GM21576 (cell line): ENCODE measurements around the gene PKP3.
"Not testable (repeated sequence)": the region's sequence is repeated elsewhere in the genome, so short reads cannot be mapped to it uniquely, and the experiment has no call there.

ENCODE experiments used
- ATAC-seq: cut with Tn5 transposase; IDR thresholded peaks from one replicate; pipeline ENCODE4 v1.9.1; 2021; ENCODE audit warnings: mild to moderate bottlenecking, moderate library complexity; ENCODE audit not compliant: unreplicated experiment

PKP3 gene

DNA sequence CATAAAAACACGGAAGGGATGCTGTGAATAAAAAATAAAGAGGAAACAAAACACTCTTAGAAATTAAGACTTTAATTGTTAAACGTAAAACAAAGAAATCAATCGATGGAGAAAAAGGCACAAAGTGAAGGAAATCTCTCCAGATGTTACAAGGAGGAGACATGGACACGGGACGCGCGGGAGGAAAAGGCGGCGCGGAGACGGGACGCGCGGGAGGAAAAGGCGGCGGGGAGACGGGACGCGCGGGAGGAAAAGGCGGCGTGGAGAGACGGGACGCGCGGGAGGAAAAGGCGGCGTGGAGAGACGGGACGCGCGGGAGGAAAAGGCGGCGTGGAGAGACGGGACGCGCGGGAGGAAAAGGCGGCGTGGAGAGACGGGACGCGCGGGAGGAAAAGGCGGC is 30.8 kb downstream of the PKP3 start:
- ATAC-seq: not testable (repeated sequence)

DNA sequence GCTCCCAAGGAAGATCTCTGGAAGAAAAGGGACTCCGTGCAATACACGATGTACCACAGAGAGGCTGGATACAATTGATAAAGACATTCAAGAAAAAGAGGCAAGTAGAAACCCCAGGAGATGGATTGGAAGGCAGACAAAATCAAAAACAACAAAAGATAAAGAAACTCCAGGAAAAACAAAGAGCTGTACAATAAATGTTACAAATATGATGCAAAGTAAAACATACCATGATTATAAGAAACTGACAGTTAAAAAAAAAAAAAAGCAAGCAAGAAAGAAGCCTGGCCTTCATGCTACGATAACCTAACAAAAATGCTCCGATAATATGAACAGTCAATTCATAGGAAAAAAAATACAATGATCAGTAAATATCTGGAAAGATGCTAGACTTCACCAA is 31.3 kb downstream of the PKP3 start:
- ATAC-seq: no peak

DNA sequence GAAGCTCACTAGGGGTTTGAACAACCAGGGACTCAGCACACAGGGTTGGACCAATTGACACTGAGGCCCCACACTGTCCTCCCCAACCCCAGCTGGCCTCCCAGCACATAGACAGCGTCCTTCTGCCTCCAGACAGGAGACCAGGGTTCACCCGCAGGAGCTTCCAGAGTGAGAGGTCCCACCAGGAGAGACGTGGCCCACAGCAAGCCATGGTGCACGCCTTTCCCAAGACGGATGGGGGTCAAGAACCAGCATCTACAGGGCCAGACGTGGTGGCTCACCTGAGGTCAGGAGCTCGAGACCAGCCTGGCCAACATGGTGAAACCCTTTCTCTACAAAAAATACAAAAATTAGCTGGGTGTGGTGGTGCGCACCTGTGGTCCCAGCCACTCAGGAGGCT is 32.8 kb downstream of the PKP3 start:
- no peak for ATAC-seq

DNA sequence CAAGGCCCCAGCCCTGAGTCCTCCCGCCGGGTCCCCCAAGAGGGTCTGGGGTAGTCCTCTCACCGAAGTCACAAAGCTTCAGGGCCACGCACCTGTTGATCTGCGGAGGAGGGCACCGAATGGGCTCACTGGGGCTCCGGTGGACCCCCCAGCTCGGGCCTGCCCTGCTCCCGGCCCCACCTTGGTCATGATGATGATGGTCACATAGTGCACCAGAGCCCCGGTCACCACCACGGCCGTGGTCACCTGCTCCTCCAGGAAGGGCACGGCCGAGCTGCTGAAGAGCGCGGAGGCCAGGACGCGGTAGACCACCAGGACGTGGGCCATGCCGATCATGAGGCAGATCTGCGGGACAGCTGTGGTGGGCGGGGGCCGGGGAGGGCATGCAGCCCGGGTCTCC is 34.3 kb downstream of the PKP3 start:
- no peak for ATAC-seq

DNA sequence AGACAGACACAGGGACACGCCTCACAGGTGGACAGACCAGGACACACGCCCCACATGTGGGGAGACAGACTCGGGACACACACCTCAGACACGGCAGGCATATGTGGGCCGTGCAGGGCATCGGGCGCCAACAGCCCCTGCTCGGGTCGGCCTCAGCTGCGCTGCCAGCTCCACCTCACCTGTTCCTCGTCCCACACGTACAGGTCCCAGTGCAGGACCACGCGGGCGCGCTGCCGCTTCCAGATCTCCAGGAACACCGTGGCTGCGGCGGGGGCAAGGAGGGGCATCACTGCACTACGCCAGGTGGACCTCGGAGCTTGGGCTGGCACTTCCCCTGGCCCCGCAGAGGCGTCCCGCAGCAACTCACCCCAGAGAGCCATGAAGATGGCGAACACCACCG is 35.4 kb downstream of the PKP3 start:
- no peak for ATAC-seq

DNA sequence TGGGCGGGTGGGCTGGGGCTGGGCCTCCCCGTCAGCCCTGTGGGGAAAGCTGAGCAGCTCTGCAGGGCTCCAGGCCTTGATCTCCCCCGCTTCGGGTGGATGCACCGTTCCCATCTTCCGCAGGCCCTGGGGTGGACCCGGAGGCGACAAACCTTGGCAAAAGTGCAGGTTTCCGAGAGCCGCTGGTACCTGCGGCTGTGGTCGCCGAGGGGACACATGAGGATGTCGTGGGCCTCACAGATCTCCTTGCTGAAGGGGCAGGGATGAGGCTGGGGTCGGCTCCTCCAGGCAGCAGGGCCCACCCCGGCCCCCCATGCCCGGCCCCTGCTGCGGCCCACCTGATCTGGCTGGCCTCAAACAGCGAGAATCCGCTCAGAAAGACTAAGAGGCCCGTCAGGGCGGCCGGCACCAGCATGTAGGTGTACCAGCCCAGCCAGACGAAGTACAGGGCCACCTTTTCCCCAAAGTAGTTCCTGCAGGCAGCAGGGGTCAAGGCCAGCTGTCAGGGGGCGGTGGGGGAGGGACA is 36.0 kb downstream of the PKP3 start:
- no peak for ATAC-seq

DNA sequence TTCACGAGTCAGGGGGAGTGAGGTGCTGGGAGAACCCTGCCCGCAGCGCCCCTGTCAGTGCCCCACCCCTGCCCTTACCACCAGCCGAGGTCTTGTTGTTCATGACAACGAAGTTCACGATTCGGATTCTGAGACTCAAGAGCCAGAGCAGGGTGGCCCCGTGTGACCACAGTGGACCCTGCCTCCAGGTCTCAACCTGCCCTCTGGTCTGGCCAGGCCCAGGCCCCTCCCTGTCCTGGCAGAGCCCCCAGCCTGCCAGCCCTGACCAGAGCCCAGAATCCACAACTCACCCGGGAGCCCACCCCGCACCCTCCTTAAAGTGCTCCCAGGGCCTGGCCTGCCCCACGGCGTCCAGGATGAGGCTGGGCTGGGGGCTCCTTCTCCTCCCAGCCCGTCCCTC is 37.9 kb downstream of the PKP3 start:
- ATAC-seq: no peak

DNA sequence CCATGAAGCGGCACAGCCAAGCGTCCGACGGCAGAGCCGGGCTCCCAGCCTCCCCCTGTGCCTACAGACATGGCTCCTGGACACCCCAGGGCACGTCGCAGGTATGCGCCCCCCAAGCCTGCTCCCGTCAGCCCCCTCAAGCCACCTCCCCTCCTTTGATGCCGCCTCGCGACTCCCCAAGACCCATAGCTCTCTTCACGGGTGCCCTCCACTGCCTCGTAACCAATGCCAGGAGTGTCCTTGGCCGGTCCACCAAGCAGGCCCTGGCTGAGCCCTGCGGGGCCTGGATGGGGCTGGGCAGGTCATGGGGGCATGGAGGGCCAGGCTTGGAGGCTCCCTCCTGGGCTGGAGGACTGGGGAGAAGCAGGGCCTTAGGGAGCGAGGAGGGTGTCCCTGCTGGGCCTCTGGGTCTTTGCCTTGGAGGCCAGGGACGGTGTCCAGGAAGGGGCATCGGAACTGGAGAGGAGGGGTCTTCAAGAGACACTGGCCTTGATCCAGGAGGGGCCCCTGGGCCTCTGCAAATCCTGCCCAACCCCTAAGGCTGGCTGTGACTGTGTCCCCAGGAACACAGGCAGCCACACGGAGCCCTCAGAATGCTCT is 38.6 kb downstream of the PKP3 start:
- no peak for ATAC-seq

DNA sequence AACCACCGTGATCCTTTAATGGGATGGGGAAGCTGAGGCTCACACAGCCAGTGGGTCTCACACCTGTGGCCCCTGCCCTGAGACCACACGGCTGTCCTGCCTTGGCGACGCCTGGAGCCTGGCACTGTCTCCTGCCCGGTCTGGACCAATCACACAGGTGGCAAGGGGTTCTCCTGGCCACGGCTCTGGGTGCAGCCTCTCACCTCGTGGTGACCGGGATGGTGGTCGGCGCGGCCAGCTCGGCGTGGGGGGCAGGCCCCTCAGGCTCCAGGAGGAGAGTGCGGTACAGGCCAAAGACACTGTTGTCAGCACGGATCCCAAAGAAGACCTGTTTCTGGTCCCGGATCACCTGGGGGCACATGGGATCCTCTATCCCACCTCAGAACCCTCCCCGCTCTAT is 39.1 kb downstream of the PKP3 start:
- ATAC-seq: no peak

DNA sequence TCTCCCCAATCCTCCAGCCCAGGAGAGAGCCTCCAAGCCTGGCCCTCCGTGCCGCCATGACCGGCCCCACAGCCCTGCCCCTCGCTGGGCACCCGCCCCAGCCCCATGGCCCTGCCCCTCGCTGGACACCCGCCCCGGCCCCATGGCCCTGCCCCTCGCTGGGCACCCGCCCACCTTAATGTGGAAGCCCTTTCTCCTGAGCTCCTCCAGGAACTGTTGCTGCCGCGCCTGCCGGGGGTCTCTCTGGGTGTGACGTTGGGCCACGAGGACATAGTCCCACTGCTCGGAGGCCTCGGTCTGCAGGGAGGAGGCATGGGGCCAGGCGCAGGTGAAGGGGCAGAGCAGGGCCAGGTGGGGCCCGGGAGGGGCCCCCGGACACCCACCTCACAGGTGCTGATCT is 39.6 kb downstream of the PKP3 start:
- no peak for ATAC-seq

DNA sequence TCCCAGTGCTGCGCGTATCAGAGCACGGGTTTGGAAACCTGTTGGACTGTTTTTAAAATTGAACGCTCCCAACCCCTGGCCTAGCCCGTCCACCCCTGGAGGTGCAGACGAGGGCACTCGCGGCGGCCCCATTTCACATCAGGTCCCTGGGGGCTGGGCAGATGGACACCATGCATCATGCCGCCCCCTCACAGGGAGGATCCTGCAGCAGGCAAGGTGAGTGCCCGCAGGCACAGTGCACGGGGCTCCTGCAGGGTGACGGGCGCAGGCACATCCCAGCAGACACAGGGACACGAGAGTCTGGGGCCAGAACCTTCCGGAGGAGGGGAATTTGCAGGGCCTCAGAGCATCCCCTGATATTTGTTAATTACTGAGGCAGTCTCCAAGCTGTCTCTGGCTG is 40.5 kb downstream of the PKP3 start:
- no peak for ATAC-seq

DNA sequence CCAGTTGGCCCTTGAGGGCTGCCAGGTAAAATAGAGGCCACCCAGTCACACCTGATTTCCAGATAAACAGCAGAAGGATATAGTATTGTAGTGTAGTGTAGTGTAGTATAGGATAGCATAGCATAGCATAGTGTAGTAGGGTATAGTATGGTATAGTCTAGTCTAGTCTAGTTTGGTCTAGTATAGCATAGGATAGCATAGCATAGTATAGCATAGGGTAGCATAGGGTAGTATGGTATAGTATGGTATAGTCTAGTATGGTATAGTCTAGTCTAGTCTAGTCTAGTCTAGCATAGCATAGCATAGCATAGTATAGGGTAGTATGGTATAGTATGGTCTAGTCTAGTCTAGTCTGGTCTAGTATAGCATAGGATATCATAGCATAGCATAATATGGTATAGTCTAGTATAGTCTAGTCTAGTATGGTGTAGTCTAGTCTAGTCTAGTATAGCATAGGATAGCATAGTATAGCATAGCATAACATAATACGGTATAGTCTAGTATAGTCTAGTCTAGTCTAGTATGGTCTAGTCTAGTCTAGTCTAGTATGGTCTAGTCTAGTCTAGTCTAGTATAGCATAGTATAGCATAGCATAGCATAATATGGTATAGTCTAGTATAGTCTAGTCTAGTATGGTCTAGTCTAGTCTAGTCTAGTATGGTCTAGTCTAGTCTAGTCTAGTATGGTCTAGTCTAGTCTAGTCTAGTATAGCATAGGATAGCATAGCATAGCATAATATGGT is 41.2 kb downstream of the PKP3 start:
- ATAC-seq: not testable (repeated sequence)

DNA sequence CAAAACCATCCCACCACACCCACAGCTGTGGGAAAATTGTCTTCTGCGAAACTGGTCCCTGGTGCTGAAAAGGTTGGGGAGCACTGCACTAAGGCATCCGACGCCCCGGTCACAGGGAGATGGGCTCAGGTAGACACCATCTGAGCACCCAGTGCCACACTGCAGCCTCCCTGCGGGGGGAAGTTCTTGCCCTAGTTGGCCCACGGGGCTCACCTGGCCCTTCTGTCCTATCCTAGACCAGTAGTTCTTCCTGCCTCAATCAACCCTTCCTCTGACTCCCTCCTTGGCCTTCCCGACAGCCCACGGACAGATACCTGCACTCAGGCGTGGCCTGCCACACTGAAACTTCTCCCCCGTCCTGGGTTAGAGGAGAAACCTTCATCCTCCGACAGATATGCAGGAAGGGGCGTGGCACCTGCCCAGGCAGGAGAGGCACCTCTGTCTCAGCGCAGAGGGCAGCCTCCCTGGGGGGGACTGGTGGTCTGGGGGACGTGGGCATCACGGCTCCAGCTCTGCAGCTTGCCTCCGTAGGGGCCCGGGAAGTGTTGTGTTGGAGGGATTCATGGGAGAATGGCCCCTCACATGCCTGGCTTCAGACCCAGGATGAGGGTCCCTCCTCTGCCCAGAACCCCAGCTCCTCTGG is 43.3 kb downstream of the PKP3 start:
- no peak for ATAC-seq

DNA sequence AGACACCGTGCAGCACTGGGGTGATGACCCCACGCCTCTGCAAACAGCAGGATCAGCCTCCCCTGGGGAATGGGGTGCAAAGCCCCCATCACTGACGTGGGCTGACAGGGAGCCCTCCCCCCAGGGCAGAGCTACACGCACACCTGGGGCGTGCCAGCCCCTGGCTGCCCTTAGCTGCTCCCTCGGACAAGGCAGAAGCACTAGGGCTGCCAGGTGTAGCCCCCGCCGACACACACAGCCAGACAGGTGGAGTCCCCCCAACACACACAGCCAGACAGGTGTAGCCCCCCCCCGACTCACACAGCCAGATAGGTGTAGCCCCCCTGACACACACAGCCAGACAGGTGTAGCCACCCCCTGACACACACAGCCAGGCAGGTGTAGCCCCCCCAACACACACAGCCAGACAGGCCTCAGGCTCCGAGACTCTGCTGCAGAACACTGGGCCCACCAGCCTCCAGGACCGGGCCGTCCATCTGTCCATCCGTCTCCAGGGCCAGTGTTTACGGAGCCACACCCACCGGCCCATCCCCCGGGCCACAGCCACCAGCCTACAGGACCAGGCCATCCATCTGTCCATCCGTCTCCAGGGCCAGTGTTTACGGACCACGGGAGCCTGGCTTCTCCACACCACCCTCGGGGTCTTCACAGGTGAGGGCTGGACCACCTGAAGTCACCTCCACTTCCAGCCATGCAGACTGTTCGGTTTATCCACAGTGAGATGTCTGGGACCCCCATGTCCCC is 44.3 kb downstream of the PKP3 start:
- no peak for ATAC-seq

DNA sequence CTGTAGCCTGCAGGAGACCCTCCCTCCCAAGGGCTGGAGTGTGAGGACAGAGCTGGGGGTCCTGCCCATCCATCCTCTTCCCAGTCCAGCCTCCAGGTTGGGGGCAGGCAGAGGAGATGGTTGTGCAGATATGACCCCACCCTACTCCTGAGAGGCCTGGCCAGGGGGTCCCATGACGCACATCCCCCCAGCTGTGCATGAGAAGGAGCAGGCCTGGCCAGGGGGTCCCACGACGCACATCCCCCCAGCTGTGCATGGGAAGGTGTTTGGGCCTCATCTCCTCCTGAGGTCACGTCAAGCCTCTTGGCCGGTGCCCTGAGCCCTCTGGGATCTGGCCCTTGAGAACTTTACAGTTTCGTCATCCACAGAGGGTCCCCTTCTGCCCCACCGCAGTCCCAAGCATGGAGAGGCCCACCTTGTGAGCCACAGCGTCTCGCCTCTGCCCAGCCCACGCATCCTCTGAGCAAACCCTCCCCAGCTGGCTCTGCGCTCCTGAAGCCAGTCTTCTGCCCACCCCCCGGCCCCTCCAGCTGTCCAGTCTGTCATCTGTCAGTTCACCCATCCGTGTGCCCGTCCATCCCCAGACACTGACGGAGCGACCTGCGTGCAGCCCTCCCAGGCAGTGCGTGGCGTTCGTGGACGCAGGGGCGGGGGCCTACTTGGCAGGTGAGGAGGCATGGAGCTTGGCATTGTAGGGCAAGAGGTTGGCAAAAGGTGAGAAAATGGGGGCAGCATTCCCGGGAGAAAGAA is 45.5 kb downstream of the PKP3 start:
- ATAC-seq: no peak

DNA sequence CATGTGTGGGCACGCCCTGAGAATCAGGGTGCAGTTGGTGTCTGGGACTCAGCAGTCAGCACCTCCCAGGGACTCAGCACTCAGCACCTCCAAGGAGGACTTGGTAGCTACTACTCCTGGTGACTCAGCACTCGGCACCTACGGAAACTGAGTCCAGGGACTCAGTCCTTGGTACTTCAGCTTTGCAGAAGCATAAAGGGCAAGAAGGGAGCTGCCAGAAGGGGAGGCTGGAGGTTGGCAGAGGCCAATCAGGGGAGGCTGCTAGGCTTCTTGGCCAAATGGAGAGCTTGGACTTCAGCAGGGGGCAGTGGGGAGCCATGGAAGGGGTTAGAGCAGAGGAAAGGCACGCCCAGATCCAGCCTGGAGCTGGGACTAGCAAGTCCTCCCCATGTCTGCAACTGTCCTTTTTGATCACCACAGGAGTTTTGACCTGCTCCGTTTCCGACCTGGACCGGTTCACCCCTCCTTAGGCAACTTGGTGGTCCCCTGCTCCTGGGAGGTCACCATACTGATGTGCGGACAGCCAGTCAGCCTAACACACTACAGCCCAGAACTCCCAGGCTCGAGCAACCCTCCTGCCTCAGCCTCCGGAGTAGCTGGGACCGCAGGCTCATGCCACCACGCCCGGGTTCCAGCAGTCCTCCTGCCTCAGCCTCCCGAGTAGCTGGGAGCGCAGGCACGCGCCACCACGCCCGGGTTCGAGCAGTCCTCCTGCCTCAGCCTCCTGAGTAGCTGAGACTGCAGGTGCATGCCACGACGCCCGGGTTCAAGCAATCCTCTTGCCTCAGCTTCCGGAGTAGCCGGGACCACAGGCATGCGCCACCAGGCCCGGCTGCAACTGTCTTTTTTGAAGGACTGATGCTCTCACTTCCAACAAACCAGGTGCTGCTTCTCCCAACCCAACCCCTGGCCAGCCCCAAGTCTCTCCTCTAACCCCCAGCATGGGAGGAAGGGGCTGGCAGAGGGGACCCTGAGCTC is 46.3 kb downstream of the PKP3 start:
- no peak for ATAC-seq

DNA sequence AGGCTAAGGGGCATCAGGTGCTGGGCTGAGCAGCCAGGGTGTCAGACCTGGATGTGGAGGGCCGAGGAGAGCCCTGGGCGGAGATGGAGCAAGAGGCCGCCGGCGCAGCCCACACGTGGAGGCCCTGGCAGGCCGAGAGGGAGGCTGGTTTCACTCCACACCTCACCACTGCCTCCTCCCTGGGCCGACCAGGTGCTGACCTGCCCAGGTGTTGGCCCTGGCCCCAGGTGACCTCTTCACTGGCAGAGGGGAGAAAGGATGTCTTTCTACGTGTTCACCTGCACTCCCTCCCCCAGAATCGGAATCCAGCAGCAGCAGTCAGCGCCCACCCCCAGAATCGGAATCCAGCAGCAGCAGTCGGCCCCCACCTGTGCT is 47.0 kb downstream of the PKP3 start:
- ATAC-seq: no peak

DNA sequence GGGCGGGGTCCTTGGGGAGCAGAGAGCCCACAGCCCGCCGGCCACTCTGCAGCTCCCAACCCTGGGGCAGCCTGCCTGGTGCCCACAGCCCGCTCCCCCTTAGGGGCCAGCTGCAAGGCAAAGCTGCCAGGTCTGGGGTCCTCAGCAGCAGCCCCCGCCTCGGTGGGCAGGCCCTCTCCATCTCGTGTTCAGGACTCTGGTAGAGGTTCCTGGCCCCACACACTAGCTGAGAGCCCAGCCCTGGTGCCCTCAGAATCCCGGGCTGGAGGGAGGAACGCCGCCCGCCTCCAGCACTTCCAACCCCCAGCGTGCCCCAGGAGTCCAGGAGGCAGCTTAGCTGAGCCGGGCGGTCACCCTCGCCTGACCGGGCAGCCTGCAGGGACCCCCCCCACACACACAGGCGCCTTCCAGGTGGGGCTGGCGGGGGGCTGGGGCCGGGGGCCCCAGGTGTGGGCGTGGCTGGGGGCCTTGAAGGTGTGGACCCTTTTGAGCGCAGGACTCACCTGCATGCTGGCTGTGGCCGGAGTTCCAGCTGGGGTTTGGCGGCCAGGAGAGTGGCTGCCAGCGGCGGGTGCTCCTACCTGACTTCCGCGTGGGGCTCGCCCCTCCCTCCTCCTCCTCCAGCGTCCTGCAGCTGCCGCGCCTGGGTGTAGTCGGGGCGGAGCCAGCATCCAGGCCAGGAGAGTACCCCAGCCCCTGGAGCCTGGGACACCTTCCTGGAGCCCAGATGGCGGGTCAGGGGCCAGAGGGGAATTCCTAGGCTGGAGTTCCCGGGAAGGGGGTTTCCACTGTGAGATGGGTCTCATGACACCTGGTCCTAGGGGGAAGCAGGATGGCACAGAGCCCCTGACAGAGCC is 47.6 kb downstream of the PKP3 start, which contains the start of gene ANO9:
Gene ANO9, minus strand, starts transcription at position 594 of the 857 bp plus-strand sequence. Its CDS starts 85 bp downstream, at position 509.
- ATAC-seq: peak; percentile 66
